Smooth muscle cell (in vitro differentiated cells): ENCODE results near the gene SLC16A7. TPM values are rescaled to one million over a fixed set of nuclear protein-coding genes. Genes with fewer than 3 reads are reported as not detected.

Experiments used
- DNase-seq: peaks from one replicate; lab custom pipeline; 2025; ENCODE audit not compliant: unreplicated experiment; lab: John Stamatoyannopoulos, UW
- H2AFZ ChIP-seq: fragments of 200-600 bp; sonication (generic); 2 replicates; pipeline ENCODE4 v1.6.0; 2016; ENCODE audit warnings: antibody characterized with exemption, low read depth, mild to moderate bottlenecking
- H3F3A ChIP-seq: fragments of 200-600 bp; sonication (generic); 2 replicates; pipeline ENCODE4 v1.6.0; 2017; ENCODE audit warnings: antibody characterized with exemption, low read depth
- H3K27ac ChIP-seq: fragments of 200-600 bp; sonication (generic); 2 replicates; pipeline ENCODE4 v1.5.1; 2016; ENCODE audit warnings: low read depth, mild to moderate bottlenecking
- H3K27me3 ChIP-seq: fragments of 200-600 bp; sonication (generic); 2 replicates; pipeline ENCODE4 v1.6.1; 2016; ENCODE audit warnings: low read depth, mild to moderate bottlenecking
- H3K36me3 ChIP-seq: fragments of 200-600 bp; sonication (generic); 2 replicates; pipeline ENCODE4 v1.5.1; 2016; ENCODE audit warnings: low read depth
- H3K4me1 ChIP-seq: fragments of 200-600 bp; sonication (generic); 2 replicates; pipeline ENCODE4 v1.5.1; 2016; ENCODE audit warnings: low read depth
- H3K4me2 ChIP-seq: fragments of 200-600 bp; sonication (generic); 2 replicates; pipeline ENCODE4 v1.6.0; 2016; ENCODE audit warnings: mild to moderate bottlenecking
- H3K4me3 ChIP-seq: fragments of 200-600 bp; sonication (generic); 2 replicates; pipeline ENCODE4 v1.5.1; 2016; ENCODE audit warnings: mild to moderate bottlenecking
- H3K79me2 ChIP-seq: fragments of 200-600 bp; sonication (generic); 2 replicates; pipeline ENCODE4 v1.6.0; 2016; ENCODE audit warnings: low read depth, mild to moderate bottlenecking
- H3K9ac ChIP-seq: fragments of 200-600 bp; sonication (generic); 2 replicates; pipeline ENCODE4 v1.6.0; 2016; ENCODE audit warnings: low read depth
- H3K9me3 ChIP-seq: fragments of 200-600 bp; sonication (generic); replicated peaks from 2 replicates; pipeline ENCODE4 v1.5.1; 2016; ENCODE audit warnings: low read depth
- H4K20me1 ChIP-seq: fragments of 200-600 bp; sonication (generic); 2 replicates; pipeline ENCODE4 v1.6.0; 2016; ENCODE audit warnings: low read depth
- CTCF ChIP-seq: fragments of 200-600 bp; sonication (generic); IDR thresholded peaks from 2 replicates; pipeline ENCODE4 v1.5.1; 2017; ENCODE audit warnings: borderline replicate concordance, mild to moderate bottlenecking, antibody characterized with exemption; ENCODE audit not compliant: insufficient read depth, poor library complexity, severe bottlenecking
- WGBS: methylation state at CpG from one replicate; pipeline ENCODE4 v1.1.7; 2016; ENCODE audit warnings: low lambda C conversion rate; 5-methylcytosine and 5-hydroxymethylcytosine counted together
- polyA plus RNA-seq: library from polyadenylated mRNA; unstranded; fragments of >200 nt; fragmentation: Nextera tagmentation; extraction: Ambion mirVana; gene quantifications from 2 replicates; pipeline ENCODE4 v1.2.1, GENCODE V29; 2016
- total RNA-seq: library from RNA; depleted of rRNA; stranded (reverse); fragments of >200 nt; gene quantifications from 2 replicates; pipeline ENCODE4 v1.2.3, GENCODE V29; 2014

The SLC16A7 gene
- total and polyA plus RNA-seq, 2 experiments from 2014 or later, result 1.6 to 13.8 TPM

DNA sequence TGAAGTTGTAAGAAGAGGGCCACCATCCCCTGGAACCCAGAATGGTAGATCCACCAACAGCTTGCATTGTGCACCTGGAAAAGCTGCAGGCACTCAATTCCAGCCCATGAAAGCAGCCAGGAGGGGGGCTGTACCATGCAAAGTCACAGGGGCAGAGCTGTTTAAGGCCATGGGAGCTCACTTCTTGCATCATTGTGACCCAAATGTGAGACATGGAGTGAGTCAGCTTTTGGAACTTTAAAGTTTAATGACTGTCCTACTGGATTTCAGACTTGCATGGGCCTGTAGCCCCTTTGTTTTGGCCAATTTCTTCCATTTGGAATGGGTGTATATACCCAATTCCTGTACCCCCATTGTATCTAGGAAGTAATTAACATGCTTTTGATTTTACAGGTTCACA, 50.8 kb downstream of the SLC16A7 start:
- Histone ChIP-seq H4K20me1 (no peaks in the 10 kb centered on the region), H3K9ac (no peak overlapping the region), H3K4me3 (no peak overlapping the region), H3K27me3 (no peaks in the 10 kb centered on the region), H3K9me3 (no peaks in the 10 kb centered on the region), H3K79me2 (no peaks in the 10 kb centered on the region), H3K27ac (no peak overlapping the region), H2AFZ (no peak overlapping the region), H3F3A (no peaks in the 10 kb centered on the region), H3K4me1 (peaks cover 3% of the 10 kb centered on the region), H3K4me2 (no peak overlapping the region), H3K36me3 (no peaks in the 10 kb centered on the region)
- DNase-seq, result no peak
- TF ChIP-seq CTCF, result no peak

DNA sequence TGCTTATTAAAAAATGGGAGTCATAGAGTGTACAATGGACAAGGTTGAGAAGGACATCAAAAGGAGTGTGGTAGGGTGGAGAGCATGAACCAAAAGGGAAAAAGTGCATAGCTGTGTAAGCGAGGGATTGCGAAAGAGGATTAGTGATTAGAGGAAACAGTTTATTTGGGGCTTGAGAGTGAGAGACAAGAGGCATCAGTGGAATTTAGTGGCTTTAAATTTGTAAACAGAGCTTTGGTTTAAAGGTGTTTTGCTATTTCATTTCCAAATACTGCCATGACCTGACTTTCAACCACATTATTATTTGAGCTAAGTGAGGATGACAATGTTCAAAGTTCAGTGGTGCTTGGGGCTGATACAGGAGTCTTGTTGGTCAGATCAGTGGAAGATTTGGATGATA, 53.4 kb downstream of the SLC16A7 start:
- TF ChIP-seq CTCF, result no peak
- WGBS, result 19% methylated on average over 2 of the region's 2 CpGs
- no peaks in the 10 kb centered on the region for H3K9me3 ChIP-seq
- no peaks in the 10 kb centered on the region for H3F3A ChIP-seq
- H4K20me1 ChIP-seq, result no peaks in the 10 kb centered on the region
- H3K4me1 ChIP-seq, result peaks cover 3% of the 10 kb centered on the region
- no peak overlapping the region for H3K4me3 ChIP-seq
- no peak overlapping the region for H3K9ac ChIP-seq
- H3K36me3 ChIP-seq, result no peaks in the 10 kb centered on the region
- H3K79me2 ChIP-seq, result no peaks in the 10 kb centered on the region
- no peaks in the 10 kb centered on the region for H3K27me3 ChIP-seq
- DNase-seq, result no peak
- H3K27ac ChIP-seq, result no peak overlapping the region
- H3K4me2 ChIP-seq, result peak overlapping the region; percentile 9
- no peak overlapping the region for H2AFZ ChIP-seq

DNA sequence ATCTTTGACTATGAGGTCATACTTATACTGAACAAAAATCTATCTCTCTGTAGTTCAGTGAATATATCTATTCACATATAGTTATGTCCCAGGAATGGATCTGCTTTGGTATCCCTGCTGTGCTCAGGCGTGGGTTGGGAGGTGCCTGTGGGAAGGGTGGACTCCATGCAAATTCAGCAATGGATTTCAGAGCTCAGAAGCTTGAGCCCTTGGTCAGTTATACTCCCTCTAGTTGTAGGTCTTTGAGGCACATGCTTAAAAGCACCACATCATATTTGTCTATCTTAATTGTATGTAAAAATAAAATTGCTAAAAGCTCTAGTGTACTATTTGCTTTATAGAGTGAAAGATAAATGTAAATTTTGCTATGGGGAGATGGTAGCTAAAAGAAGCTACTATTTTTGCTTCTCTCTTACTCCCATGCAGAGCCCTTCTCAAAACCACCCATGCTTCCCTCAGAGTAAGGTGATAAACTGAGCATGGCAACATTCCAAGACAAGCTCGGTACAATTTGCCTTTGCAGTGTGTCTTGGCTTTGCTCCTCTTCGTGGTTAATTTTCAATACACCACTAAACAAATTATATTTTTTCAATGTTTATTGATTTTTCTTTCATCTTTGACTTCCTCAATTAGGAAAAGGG, 54.9 kb downstream of the SLC16A7 start:
- Histone ChIP-seq H3K27me3 (no peaks in the 10 kb centered on the region), H3K36me3 (no peaks in the 10 kb centered on the region), H3K4me3 (no peak overlapping the region), H3K9me3 (no peaks in the 10 kb centered on the region), H3K9ac (no peak overlapping the region), H3K4me2 (no peak overlapping the region), H3K79me2 (no peaks in the 10 kb centered on the region), H2AFZ (no peak overlapping the region), H3F3A (no peaks in the 10 kb centered on the region), H4K20me1 (no peaks in the 10 kb centered on the region), H3K27ac (no peak overlapping the region), H3K4me1 (peaks cover 3% of the 10 kb centered on the region)
- no peak for TF ChIP-seq CTCF
- 78% methylated on average over 3 of the region's 3 CpGs for WGBS
- no peak for DNase-seq

GRCh38 chr12:59651229-59651920, 55.5 kb downstream of the SLC16A7 start:
- no peak overlapping the region for H3K4me3 ChIP-seq
- H2AFZ ChIP-seq, result no peak overlapping the region
- H4K20me1 ChIP-seq, result no peaks in the 10 kb centered on the region
- H3K4me1 ChIP-seq, result peaks cover 3% of the 10 kb centered on the region
- H3K27ac ChIP-seq, result no peak overlapping the region
- no peaks in the 10 kb centered on the region for H3K79me2 ChIP-seq
- no peaks in the 10 kb centered on the region for H3F3A ChIP-seq
- no peak for DNase-seq
- no peak for TF ChIP-seq CTCF
- no peaks in the 10 kb centered on the region for H3K27me3 ChIP-seq
- no peaks in the 10 kb centered on the region for H3K9me3 ChIP-seq
- peak overlapping the region; percentile 11 for H3K4me2 ChIP-seq
- H3K36me3 ChIP-seq, result no peaks in the 10 kb centered on the region
- 37% methylated on average over 1 of the region's 1 CpG for WGBS
- no peak overlapping the region for H3K9ac ChIP-seq
